HG03442 (cell line): ENCODE results near the gene NFATC3.

Experiments
- ATAC-seq: cut with Tn5 transposase; IDR thresholded peaks from one replicate; pipeline ENCODE4 v1.9.1; 2021; ENCODE audit warnings: mild to moderate bottlenecking, moderate library complexity; ENCODE audit not compliant: unreplicated experiment

Gene NFATC3

GRCh38 chr16:68267612-68268405 is 182.6 kb downstream of the NFATC3 start:
- no peak for ATAC-seq

GRCh38 chr16:68269793-68270192 is 184.6 kb downstream of the NFATC3 start:
- no peak for ATAC-seq

DNA sequence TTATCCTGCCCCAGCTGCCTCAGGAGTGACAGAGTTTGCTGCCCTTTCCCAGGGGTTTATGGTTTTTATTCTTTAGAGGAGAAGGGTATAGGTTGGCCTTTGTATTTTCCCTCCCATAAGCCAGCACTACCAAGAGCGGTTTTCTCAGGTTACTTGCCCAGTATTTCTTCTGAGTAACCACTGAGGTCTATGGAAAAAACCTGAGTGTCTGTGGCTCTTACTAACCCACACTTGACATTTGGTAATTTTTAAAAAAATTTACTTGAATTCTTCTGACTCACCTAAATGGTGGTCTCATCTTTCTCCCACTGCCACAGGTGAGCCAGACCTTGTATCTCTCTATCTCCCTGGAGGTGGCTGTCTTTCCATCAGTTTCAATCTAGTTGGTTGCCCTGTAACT is 185.2 kb downstream of the NFATC3 start:
- no peak for ATAC-seq

DNA sequence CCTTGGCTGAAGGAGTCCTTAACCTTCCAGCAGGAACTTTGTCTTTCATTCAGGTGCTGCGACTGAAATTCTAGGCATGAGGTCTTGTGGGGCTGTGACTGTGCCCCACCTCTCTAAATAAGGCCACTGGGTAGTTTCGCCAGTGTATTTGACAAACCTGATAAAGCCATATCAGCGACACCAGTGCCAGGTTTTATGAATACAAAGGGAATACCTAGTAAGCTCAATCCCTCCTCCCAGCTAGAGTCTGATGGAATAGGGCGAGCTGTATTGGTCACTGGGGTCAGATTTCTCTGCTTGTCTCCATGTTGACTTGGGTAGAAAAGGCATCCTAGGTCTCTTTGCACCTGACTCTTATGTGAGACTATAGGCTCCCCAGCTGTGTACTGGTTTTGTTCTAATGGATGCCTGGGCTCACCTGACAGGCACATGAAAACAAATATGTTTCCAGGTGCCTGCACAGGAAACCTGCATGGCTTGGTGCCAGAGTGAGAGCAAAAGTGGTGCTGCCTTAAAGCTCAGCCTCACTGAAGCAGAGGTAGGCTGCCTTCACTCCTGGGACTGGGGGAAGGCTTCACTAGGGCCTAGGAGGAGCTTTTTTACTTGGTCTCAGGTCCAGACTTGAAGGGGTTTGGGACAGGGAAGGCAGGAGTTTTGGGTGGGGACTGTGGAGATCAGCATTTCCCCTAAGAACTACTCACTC is 187.5 kb downstream of the NFATC3 start:
- ATAC-seq, result no peak

DNA sequence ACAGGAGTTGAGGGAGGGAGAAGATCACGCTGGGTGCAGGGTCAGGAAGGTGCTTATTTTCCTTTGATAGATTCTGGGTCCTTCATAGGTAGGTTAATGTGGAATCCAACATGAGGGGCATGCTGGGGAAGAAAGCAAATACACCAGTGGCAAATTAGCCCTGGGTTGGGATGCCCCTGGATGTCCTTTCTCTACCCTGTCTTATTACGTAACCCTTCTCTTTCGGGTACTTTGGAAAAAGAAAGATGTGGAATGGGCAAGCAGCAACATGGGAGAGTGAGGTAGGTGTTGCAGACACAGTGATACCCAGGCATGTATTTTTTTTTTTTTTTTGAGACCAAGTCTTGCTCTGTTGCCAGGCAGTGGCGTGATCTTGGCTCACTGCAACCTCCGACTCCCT is 188.3 kb downstream of the NFATC3 start:
- no peak for ATAC-seq

DNA sequence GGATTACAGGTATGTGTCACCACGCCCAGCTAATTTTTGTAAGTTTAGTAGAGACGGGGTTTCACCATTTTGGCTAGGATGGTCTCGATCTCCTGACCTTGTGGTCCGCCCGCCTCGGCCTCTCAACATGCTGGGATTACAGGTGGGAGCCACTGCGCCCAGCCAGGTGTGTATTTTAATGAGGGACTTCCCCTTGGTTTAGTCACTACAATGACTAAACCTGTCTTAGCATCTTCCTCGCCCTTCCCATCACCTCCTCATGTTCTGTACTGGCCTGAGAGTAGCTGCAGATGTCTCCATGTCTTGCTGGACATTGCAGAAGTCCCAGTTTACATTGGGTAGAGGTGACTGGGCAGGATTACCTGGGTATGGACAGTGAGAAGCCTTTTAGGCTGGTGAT is 188.7 kb downstream of the NFATC3 start:
- ATAC-seq, result no peak

DNA sequence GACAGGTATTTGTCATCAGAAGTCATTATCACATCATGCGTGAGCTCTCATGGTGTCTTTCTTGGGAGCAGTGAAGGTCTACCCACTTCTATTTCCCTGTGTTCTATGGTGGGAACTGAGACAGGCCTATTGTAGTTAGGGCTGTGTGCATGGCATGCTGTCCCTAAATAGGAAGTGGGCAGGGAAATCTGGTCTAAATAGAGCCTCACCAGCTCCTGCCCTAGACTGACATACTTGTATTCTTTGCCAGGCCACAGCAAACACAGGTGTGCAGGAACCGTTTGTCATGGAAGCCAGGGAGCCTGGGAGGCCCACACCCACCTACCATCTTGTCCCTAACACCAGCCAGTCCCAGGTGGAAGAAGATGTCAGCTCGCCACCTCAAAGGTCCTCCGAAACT is 189.3 kb downstream of the NFATC3 start:
- no peak for ATAC-seq

DNA sequence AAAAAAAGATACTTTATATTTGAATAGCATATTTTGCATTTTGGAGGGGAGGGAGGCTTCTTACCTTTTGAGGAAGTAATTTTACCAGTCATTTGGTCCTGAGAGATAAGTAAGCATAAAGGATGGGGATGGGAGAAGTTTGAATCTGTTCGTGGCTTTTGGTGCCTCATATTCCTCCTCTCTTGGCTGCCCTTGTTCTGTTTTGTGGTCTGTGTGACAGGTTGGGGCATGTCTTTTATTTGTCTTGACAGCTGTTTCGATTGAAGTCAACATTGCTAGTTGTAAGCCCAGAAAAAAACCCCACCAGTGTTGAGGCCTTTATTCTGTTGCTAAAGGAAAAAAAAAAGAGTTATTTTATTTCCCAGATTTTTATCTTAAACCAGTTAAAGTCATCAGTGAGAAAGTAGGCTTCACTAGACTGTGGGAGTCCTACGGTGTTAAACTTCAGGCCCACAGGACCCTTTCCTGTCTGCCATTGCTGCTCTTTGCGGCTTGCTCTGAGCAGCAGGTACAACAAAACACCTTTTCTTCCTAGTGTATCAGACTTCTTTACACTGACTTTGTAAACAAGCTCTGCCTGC is 190.5 kb downstream of the NFATC3 start:
- peak; percentile 70 for ATAC-seq

GRCh38 chr16:68276223-68276622 is 191.1 kb downstream of the NFATC3 start:
- no peak for ATAC-seq
